NCI-H2107 treated with DMSO at 0.1 percent for 48 hours (cell line): ENCODE data around the gene MYO1F.
"Not testable (repeated sequence)": the region's sequence is repeated elsewhere in the genome, so short reads cannot be mapped to it uniquely, and the experiment has no call there.

Experiments used
- DNase-seq: peaks from one replicate; lab custom pipeline; 2025; ENCODE audit not compliant: unreplicated experiment; lab: John Stamatoyannopoulos, UW

Gene MYO1F

GRCh38 chr19:8600816-8601215 is 23.6 kb upstream of the MYO1F start:
- no peak for DNase-seq

- no peak for DNase-seq
Measured at GRCh38 chr19:8600064-8600463, 22.8 kb upstream of the MYO1F start.

- DNase-seq: no peak
Measured at GRCh38 chr19:8596168-8596567, 18.9 kb upstream of the MYO1F start.

- DNase-seq: no peak
Measured at GRCh38 chr19:8595651-8596050, 18.4 kb upstream of the MYO1F start.

- no peak for DNase-seq
Measured at GRCh38 chr19:8593931-8594330, 16.7 kb upstream of the MYO1F start.

GRCh38 chr19:8592231-8593009 is 15.2 kb upstream of the MYO1F start:
- no peak for DNase-seq

- DNase-seq: no peak
Measured at GRCh38 chr19:8589177-8589714, 12.0 kb upstream of the MYO1F start.

GRCh38 chr19:8585894-8586750 is 8.9 kb upstream of the MYO1F start:
- no peak for DNase-seq

GRCh38 chr19:8584965-8585893 is 8.0 kb upstream of the MYO1F start:
- DNase-seq: no peak

GRCh38 chr19:8580710-8581281 is 3.6 kb upstream of the MYO1F start:
- DNase-seq: peak; percentile 1

GRCh38 chr19:8578642-8579265 is 1.5 kb upstream of the MYO1F start:
- DNase-seq: peak; percentile 0

- no peak for DNase-seq
Measured at GRCh38 chr19:8577741-8578140, 499 bp upstream of the MYO1F start.

GRCh38 chr19:8576273-8576993 is 809 bp downstream of the MYO1F start:
- no peak for DNase-seq

- no peak for DNase-seq
Measured at GRCh38 chr19:8575467-8575997, 1.7 kb downstream of the MYO1F start.

GRCh38 chr19:8574619-8574922 is 2.7 kb downstream of the MYO1F start:
- not testable (repeated sequence) for DNase-seq

- no peak for DNase-seq
Measured at GRCh38 chr19:8573316-8573715, 3.9 kb downstream of the MYO1F start.

GRCh38 chr19:8571006-8571411 is 6.2 kb downstream of the MYO1F start:
- no peak for DNase-seq

- no peak for DNase-seq
Measured at GRCh38 chr19:8569066-8569771, 8.0 kb downstream of the MYO1F start.
